SK-N-SH (cell line): ENCODE results near the gene GOT1. TPM values are rescaled to one million over a fixed set of nuclear protein-coding genes. Genes with fewer than 3 reads are reported as not detected.

Experiments
- polyA plus RNA-seq, 3 experiments: library from polyadenylated mRNA; depleted of rRNA; stranded (reverse); fragments of >200 nt; gene quantifications; 2 replicates each; pipeline ENCODE4 v1.2.3, GENCODE V29; 2012

Gene GOT1
- polyA plus RNA-seq, 1 of the 3 experiments (the other 2 are of a cell fraction) = 9.8 TPM

Other genes starting within 250 kb of the GOT1 start
- not detected in 2 replicates for gene HPSE2, start 194.8 kb downstream of the GOT1 start, polyA plus RNA-seq (2012; rRNA removed)
- gene CNNM1, start 101.3 kb downstream of the GOT1 start, polyA plus RNA-seq (2012; rRNA removed) = 0.12 and 0.16 TPM in 2 replicates
- gene NKX2-3, start 102.3 kb upstream of the GOT1 start, polyA plus RNA-seq (2012; rRNA removed) = not detected in 2 replicates
- gene SLC25A28, start 189.8 kb upstream of the GOT1 start, polyA plus RNA-seq (2012; rRNA removed) = 23.8 and 34.3 TPM in 2 replicates
- 3.9 and 6.2 TPM in 2 replicates for gene ENTPD7, start 228.9 kb upstream of the GOT1 start, polyA plus RNA-seq (2012; rRNA removed)